Pancreas (tissue), 10 donors: ENCODE results near the gene SLC9C2. TPM values are rescaled to one million over a fixed set of nuclear protein-coding genes. Genes with fewer than 3 reads are reported as not detected.
"Not testable (repeated sequence)": the region's sequence is repeated elsewhere in the genome, so short reads cannot be mapped to it uniquely, and the experiment has no call there.

ENCODE experiments used
- ATAC-seq, 4 donors: fragments of 200-7000 bp; cut with Tn5 transposase; one replicate each; pipeline versions ENCODE4 v1.8.0 to v1.9.1; 2020; ENCODE audit warnings: mild to moderate bottlenecking in 4 of 4, moderate library complexity in 4 of 4
- DNase-seq, 6 donors: peaks; one replicate each; pipeline ENCODE4 v3.0.0-alpha.2; 2020
- FAIRE-seq: peaks from 2 replicates; lab custom pipeline; 2012; peaks lifted over from hg19 to GRCh38; lab: Jason Lieb, UNC
- H3K27ac ChIP-seq, 4 donors: fragments of 200-600 bp; sonication (generic); 1 replicate in 3 of 4; 2 replicates in 1 of 4; pipeline versions ENCODE4 v1.5.0 to v1.8.0; 2020
- H3K27me3 ChIP-seq, 4 donors: fragments of 200-600 bp; one replicate each; pipeline ENCODE4 v1.8.0; 2021
- H3K36me3 ChIP-seq, 3 donors: fragments of 200-600 bp; sonication (generic) in 1 of 3; one replicate each; pipeline versions ENCODE4 v1.5.0 to v1.8.0; 2020 to 2021
- H3K4me1 ChIP-seq, 3 donors: fragments of 200-600 bp; one replicate each; pipeline ENCODE4 v1.8.0; 2021
- H3K4me3 ChIP-seq, 4 donors: fragments of 200-600 bp; sonication (generic) in 2 of 4; one replicate each; pipeline versions ENCODE4 v1.5.0 to v1.8.0; 2020 to 2021
- H3K9me3 ChIP-seq, 4 donors: fragments of 200-600 bp; one replicate each; pipeline ENCODE4 v1.8.0; 2021
- WGBS, 2 donors: extraction: QIAGEN DNeasy Blood & Tissue Kit; methylation state at CpG; one replicate each; pipeline ENCODE4 v1.1.7; 2013; 5-methylcytosine and 5-hydroxymethylcytosine counted together
- intact Hi-C, 3 donors: fragments of 100-400 bp; cut with DNase I; formaldehyde crosslinking; loops; one replicate each; pipeline versions ENCODE4 v1.11.1 to v1.14.2; 2022
- polyA plus RNA-seq, 2 donors: library from polyadenylated mRNA; stranded (reverse); fragments of 200-250 nt; gene quantifications; one replicate each; pipeline ENCODE4 v1.2.3, GENCODE V29; 2013
- total RNA-seq, 6 donors: library from RNA; stranded (reverse); fragmentation: NEBNext Ultra II Directional in 4 of 6; extraction: Animal tissue kit (Norgen Biotek cat#: 25700) in 4 of 6; gene quantifications; one replicate each; pipeline versions ENCODE4 v1.2.1 to v1.2.4, GENCODE V29; 2021 to 2023
- TF ChIP-seq, protein P1 (sequence below), 4 donors: fragments of 200-600 bp; sonication (generic) in 3 of 4; IDR thresholded peaks; one replicate each; pipeline versions ENCODE4 v1.5.0 to v1.8.0; 2021; ENCODE audit warnings: antibody characterized with exemption in 4 of 4
- donor health status: healthy with polysubstance abuse.
- donor health status: DM: no; HTN: no; CAD: no; lungs with moderate emphysema.
- donor health status: DM: no; HTN: no; CAD: no.
- donor health status: control.
- donor health status: control.
- donor health status: Bipolar disorder and iron deficiency.
- donor health status: DM: yes; HTN: yes; CAD: no.
- donor health status: DM: no; HTN: no; CAD: no.
- donor health status: DM: no; HTN: no; CAD: no.
- donor health status: DM: yes; HTN: yes; CAD: no.

The SLC9C2 gene
- total and polyA plus RNA-seq, 8 donors: 0.06 to 0.28 (median 0.17) TPM; not detected in 3

DNA sequence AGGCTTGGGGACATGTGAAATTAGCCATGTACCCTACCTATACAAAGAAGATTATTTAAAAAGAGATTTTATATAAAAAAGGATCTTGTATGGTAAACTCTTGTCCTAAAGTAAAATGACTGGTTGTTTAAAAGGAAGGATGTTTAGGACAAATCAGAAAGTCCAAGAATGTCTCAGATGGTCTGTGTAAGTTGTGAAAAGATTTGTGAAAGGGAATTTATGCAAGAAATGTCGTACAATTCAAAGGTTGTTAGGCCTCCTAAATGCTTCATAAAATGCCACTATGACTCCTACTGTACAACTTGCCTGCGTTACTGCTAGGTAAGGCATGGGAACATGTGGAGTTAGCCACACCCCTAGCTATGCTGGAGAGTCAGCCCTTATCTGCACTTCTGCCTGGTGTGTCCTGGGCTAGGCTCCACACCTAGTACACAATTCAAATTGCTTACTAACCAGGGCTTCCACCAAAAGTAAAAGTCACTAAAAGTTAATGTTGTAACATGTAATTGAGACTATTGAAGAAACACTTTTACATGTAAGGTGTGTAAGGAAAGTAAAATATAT, 106.0 kb downstream of the SLC9C2 start:
- WGBS, 2 donors: 92 to 96% methylated on average over 2 of the region's 2 CpGs
- DNase-seq (no peak), ATAC-seq (no peak)

DNA sequence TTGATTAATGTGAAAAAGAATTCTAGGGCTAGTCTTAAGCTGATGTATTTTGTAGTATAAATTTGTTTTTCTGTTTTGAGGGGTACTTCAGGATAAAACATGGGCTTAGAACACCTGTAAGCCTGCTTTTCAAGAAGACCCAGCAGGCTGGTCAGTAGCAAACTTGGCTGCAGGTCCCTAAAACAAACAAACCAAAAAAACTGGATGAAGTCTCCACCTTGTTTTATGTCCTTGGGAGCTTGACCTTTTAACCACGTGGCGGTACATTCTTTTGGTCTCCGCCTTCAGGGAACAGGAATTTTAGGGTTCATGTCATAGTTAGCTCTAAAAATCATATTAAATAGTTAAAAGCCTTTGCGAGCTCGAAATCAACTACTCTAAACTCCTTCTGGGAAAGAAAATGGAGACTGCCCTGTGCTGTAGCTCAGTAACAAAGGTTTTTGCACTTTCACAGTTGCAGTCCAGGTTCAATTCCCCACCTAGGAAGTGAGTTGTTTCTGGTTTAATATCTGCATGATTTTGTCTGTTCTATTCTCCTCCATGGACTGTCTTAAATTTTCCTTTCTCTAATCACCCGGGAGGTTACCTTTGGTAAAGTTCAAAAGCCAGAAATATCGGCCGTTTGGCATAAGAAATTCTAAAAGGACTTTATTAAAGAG, 107.1 kb downstream of the SLC9C2 start:
- H3K9me3 ChIP-seq: no peaks in the 10 kb centered on the region
- no peak for FAIRE-seq
- no peak for DNase-seq
- H3K27ac ChIP-seq: no peak overlapping the region
- TF ChIP-seq, protein P1, sequence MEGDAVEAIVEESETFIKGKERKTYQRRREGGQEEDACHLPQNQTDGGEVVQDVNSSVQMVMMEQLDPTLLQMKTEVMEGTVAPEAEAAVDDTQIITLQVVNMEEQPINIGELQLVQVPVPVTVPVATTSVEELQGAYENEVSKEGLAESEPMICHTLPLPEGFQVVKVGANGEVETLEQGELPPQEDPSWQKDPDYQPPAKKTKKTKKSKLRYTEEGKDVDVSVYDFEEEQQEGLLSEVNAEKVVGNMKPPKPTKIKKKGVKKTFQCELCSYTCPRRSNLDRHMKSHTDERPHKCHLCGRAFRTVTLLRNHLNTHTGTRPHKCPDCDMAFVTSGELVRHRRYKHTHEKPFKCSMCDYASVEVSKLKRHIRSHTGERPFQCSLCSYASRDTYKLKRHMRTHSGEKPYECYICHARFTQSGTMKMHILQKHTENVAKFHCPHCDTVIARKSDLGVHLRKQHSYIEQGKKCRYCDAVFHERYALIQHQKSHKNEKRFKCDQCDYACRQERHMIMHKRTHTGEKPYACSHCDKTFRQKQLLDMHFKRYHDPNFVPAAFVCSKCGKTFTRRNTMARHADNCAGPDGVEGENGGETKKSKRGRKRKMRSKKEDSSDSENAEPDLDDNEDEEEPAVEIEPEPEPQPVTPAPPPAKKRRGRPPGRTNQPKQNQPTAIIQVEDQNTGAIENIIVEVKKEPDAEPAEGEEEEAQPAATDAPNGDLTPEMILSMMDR (IDR thresholded peaks at IDR 0.05): no peak
- no peaks in the 10 kb centered on the region for H3K27me3 ChIP-seq
- no peak overlapping the region for H3K4me3 ChIP-seq
- 54 to 81% methylated on average over 8 of the region's 8 CpGs for WGBS, 2 donors
- H3K36me3 ChIP-seq: no peaks in the 10 kb centered on the region
- intact Hi-C loops: no loop called here
- H3K4me1 ChIP-seq: no peaks in the 10 kb centered on the region
- no peak for ATAC-seq

More for the DNA sequence above, 106.0 kb downstream of the SLC9C2 start:
- Histone ChIP-seq H3K4me3 (no peak overlapping the region), H3K36me3 (no peaks in the 10 kb centered on the region), H3K27me3 (no peaks in the 10 kb centered on the region), H3K27ac (no peak overlapping the region), H3K4me1 (no peaks in the 10 kb centered on the region), H3K9me3 (no peaks in the 10 kb centered on the region)
- TF ChIP-seq, protein P1 (IDR thresholded peaks at IDR 0.05): no peak
- no peak for FAIRE-seq
- intact Hi-C loops: no loop called here

DNA sequence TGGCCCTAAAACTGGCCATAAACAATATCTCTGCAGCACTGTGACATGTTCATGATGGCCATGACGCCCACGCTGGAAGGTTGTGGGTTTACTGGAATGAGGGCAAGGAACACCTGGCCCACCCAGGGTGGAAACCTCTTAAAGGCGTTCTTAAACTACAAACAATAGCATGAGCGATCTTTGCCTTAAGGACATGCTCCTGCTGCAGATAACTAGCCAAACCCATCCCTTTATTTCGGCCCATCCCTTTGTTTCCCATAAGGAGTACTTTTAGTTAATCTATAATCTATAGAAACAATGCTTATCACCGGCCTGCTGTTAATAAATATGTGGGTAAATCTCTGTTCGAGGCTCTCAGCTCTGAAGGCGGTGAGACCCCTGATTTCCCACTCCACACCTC, 109.7 kb downstream of the SLC9C2 start:
- H3K4me1 ChIP-seq, intact Hi-C loops, FAIRE-seq, H3K9me3 ChIP-seq, H3K27ac ChIP-seq, H3K36me3 ChIP-seq, H3K27me3 ChIP-seq, ATAC-seq, DNase-seq, H3K4me3 ChIP-seq: not testable (repeated sequence)
- WGBS, 2 donors: 93 to 94% methylated on average over 8 of the region's 8 CpGs

DNA sequence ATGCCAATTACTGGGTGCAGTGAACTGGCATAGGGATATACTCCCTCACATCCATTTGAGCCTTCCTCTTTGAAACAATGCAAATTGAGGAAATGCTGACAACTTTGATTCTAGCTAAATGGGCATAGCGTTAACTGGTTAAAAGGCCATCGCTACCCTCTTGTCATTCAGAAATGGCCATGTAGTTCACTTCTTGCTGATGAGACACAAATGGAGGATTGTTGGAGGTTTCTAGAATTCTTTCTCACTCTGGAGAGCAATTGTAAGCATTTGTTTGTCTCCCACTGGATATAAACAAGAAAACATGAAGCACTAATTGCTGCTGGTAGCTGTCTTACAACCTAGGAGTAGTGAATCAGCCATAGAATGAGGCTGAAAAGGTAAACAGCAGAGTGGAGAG, 111.4 kb downstream of the SLC9C2 start:
- Histone ChIP-seq H3K27ac (no peak overlapping the region), H3K9me3 (no peaks in the 10 kb centered on the region), H3K27me3 (no peaks in the 10 kb centered on the region), H3K4me3 (no peak overlapping the region), H3K36me3 (peaks cover 0 to 22% (median 5%) of the 10 kb centered on the region in 3 donors), H3K4me1 (no peaks in the 10 kb centered on the region)
- FAIRE-seq (no peak), DNase-seq (no peak), ATAC-seq (no peak)
- intact Hi-C loops: no loop called here
- 93 to 98% methylated on average over 2 of the region's 2 CpGs for WGBS, 2 donors
- TF ChIP-seq, protein P1 (IDR thresholded peaks at IDR 0.05): no peak

DNA sequence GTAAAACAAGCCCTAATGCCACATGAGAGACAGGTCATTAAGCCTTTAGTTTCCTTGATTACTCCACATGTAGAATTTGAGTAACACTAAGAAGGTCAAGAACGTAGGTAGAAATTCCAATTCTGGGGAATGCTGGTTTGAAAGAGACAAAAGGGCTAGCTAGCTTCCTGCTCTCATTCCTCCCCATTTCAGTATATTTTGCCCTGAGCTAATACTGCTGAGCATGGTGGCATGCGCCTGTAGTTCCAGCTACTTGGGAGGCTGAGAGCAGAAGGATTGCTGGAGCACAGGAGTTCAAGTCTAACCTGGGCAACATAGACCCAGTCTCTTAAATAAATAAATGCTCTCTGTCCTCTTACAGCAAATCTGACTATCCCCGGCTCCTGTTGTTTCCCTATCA, 112.9 kb downstream of the SLC9C2 start:
- Histone ChIP-seq H3K4me1 (no peaks in the 10 kb centered on the region), H3K27ac (no peak overlapping the region), H3K9me3 (no peaks in the 10 kb centered on the region), H3K36me3 (peaks cover 0 to 37% (median 14%) of the 10 kb centered on the region in 3 donors), H3K27me3 (no peaks in the 10 kb centered on the region), H3K4me3 (no peak overlapping the region)
- TF ChIP-seq, protein P1 (IDR thresholded peaks at IDR 0.05): no peak
- FAIRE-seq: no peak
- intact Hi-C loops: no loop called here
- no peak for ATAC-seq
- 93 to 97% methylated on average over 3 of the region's 3 CpGs for WGBS, 2 donors
- DNase-seq: no peak
